GM19099 (cell line): ENCODE measurements around the gene NAP1L1.

Experiments used
- POLR2A ChIP-seq: IDR thresholded peaks from 3 replicates; pipeline ENCODE4 v1.6.1; 2011; ENCODE audit warnings: low read depth; ENCODE audit not compliant: insufficient read length; ENCODE audit errors: extremely low read depth

The NAP1L1 gene

GRCh38 chr12:76020281-76020680, 64.2 kb downstream of the NAP1L1 start:
- no peak for TF ChIP-seq POLR2A

GRCh38 chr12:76018672-76019071, 65.8 kb downstream of the NAP1L1 start:
- no peak for TF ChIP-seq POLR2A

GRCh38 chr12:76018111-76018510, 66.4 kb downstream of the NAP1L1 start:
- TF ChIP-seq POLR2A = no peak

GRCh38 chr12:76014007-76014406, 70.5 kb downstream of the NAP1L1 start:
- no peak for TF ChIP-seq POLR2A

GRCh38 chr12:76013603-76014002, 70.9 kb downstream of the NAP1L1 start:
- no peak for TF ChIP-seq POLR2A

GRCh38 chr12:76012644-76013043, 71.8 kb downstream of the NAP1L1 start:
- TF ChIP-seq POLR2A = no peak

- TF ChIP-seq POLR2A = no peak
Observed at GRCh38 chr12:76010732-76011458, 73.6 kb downstream of the NAP1L1 start.

GRCh38 chr12:76008428-76008827, 76.1 kb downstream of the NAP1L1 start:
- no peak for TF ChIP-seq POLR2A

GRCh38 chr12:76007640-76008039, 76.8 kb downstream of the NAP1L1 start:
- TF ChIP-seq POLR2A = no peak

GRCh38 chr12:76006028-76006925, 78.2 kb downstream of the NAP1L1 start:
- TF ChIP-seq POLR2A = no peak

GRCh38 chr12:76003355-76003638, 81.2 kb downstream of the NAP1L1 start:
- no peak for TF ChIP-seq POLR2A

- TF ChIP-seq POLR2A = no peak
Observed at GRCh38 chr12:76002598-76003354, 81.7 kb downstream of the NAP1L1 start.

GRCh38 chr12:75998292-75999063, 86.0 kb downstream of the NAP1L1 start:
- no peak for TF ChIP-seq POLR2A

GRCh38 chr12:75997658-75998057, 86.8 kb downstream of the NAP1L1 start:
- TF ChIP-seq POLR2A = no peak
